Natural killer cell (primary cell): Measurements from ENCODE around the gene FLT3LG. TPM values are rescaled to one million over a fixed set of nuclear protein-coding genes. Genes with fewer than 3 reads are reported as not detected.

Source experiments
- ATAC-seq, 3 donors: fragments of 150-1000 bp in 2 of 3; fragments of 200-7000 bp in 1 of 3; cut with Tn5 transposase; 1 replicate in 1 of 3; 2 replicates in 2 of 3; pipeline ENCODE4 v1.10.0; 2021; ENCODE audit warnings: mild to moderate bottlenecking in 2 of 3, moderate library complexity in 2 of 3
- DNase-seq, 2 donors: peaks; one replicate each; pipeline versions ENCODE4 v3.0.0 to v3.0.0-alpha.2; 2013 to 2021; ENCODE audit warnings: mixed read lengths in 1 of 2
- H3K27ac ChIP-seq: one replicate; pipeline ENCODE4 v1.5.1; 2013; ENCODE audit warnings: mild to moderate bottlenecking, low read length
- H3K27me3 ChIP-seq: one replicate; pipeline ENCODE4 v1.6.1; 2013; ENCODE audit warnings: low read length; ENCODE audit not compliant: control insufficient read depth, insufficient read depth
- H3K36me3 ChIP-seq: one replicate; pipeline ENCODE4 v1.6.1; 2013; ENCODE audit warnings: low read length; ENCODE audit not compliant: control insufficient read depth, insufficient read depth
- H3K4me1 ChIP-seq: one replicate; pipeline ENCODE4 v1.6.1; 2013; ENCODE audit warnings: low read length; ENCODE audit not compliant: control insufficient read depth, insufficient read depth
- H3K4me3 ChIP-seq: one replicate; pipeline ENCODE4 v1.5.1; 2013; ENCODE audit warnings: low read length
- H3K9me3 ChIP-seq: one replicate; pipeline ENCODE4 v1.6.1; 2013; ENCODE audit warnings: low read length; ENCODE audit not compliant: control insufficient read depth, insufficient read depth
- H3K27ac Mint-ChIP-seq, 2 donors: one replicate each; pipeline ENCODE4 v1.8.0; 2022; ENCODE audit warnings: mild to moderate bottlenecking in 2 of 2, mixed read lengths in 2 of 2, moderate library complexity in 1 of 2
- H3K27me3 Mint-ChIP-seq, 2 donors: one replicate each; pipeline ENCODE4 v1.8.0; 2022; ENCODE audit warnings: low read depth in 2 of 2, mixed read lengths in 2 of 2
- H3K36me3 Mint-ChIP-seq: one replicate; pipeline ENCODE4 v1.8.0; 2022; ENCODE audit warnings: mixed read lengths
- H3K4me1 Mint-ChIP-seq, 2 donors: one replicate each; pipeline ENCODE4 v1.8.0; 2022; ENCODE audit warnings: mixed read lengths in 2 of 2
- H3K4me3 Mint-ChIP-seq: one replicate; pipeline ENCODE4 v1.8.0; 2022; ENCODE audit warnings: mild to moderate bottlenecking, moderate library complexity, mixed read lengths
- H3K9me3 Mint-ChIP-seq, 2 donors: one replicate each; pipeline ENCODE4 v1.8.0; 2022; ENCODE audit warnings: mixed read lengths in 2 of 2
- WGBS: methylation state at CpG from one replicate; pipeline ENCODE4 v1.1.7; 2013; ENCODE audit warnings: missing lambda C conversion rate; ENCODE audit not compliant: insufficient coverage; 5-methylcytosine and 5-hydroxymethylcytosine counted together
- intact Hi-C: fragments of 100-400 bp; cut with micrococcal nuclease; formaldehyde crosslinking; loops from one replicate; pipeline ENCODE4 v1.14.2; 2022
- total RNA-seq, 4 donors: library from RNA; stranded (reverse); fragments of 120-200 nt in 1 of 4; gene quantifications; one replicate each; pipeline versions ENCODE4 v1.2.3 to v1.2.4, GENCODE V29; 2013 to 2022
- TF ChIP-seq, protein P1 (sequence below): fragments of 200-600 bp; IDR thresholded peaks from one replicate; pipeline ENCODE4 v1.8.0; 2022; ENCODE audit warnings: antibody characterized with exemption

Gene FLT3LG
- total RNA-seq, 3 donors from 2014 or later (not counting 1 experiment from before 2014, with no cell fraction given), result 44.7 to 65.7 (median 64.8) TPM

DNA sequence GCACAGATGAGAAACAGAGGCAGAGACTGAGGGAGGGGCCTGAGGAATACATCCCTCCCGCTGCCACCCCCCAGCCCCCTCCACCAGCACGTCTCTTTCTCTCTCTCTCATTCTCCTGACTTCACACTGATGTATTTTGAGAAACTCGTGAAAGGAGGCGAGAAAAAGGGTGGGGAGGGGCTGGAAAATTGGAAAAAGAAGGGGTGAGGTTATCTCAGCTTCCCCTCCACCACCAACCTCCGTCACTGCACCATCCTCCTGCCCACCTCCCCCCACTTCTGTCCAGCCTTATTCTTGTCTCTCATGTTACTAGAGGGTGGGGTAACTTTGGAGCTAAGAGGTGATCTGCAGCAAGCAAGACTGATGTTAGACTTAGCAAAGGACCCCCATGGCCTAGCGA lies 34.2 kb upstream of the FLT3LG start:
- Mint-ChIP-seq H3K4me3 (peak overlapping the region; percentile 45), H3K27me3 (peaks cover 72 to 73% of the 10 kb centered on the region in 2 donors), H3K9me3 (no peaks in the 10 kb centered on the region), H3K36me3 (no peaks in the 10 kb centered on the region), H3K27ac (no peak overlapping the region), H3K4me1 (peaks cover 28 to 60% of the 10 kb centered on the region in 2 donors)
- TF ChIP-seq, protein P1, sequence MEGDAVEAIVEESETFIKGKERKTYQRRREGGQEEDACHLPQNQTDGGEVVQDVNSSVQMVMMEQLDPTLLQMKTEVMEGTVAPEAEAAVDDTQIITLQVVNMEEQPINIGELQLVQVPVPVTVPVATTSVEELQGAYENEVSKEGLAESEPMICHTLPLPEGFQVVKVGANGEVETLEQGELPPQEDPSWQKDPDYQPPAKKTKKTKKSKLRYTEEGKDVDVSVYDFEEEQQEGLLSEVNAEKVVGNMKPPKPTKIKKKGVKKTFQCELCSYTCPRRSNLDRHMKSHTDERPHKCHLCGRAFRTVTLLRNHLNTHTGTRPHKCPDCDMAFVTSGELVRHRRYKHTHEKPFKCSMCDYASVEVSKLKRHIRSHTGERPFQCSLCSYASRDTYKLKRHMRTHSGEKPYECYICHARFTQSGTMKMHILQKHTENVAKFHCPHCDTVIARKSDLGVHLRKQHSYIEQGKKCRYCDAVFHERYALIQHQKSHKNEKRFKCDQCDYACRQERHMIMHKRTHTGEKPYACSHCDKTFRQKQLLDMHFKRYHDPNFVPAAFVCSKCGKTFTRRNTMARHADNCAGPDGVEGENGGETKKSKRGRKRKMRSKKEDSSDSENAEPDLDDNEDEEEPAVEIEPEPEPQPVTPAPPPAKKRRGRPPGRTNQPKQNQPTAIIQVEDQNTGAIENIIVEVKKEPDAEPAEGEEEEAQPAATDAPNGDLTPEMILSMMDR, result no peak
- Histone ChIP-seq H3K9me3 (no peaks in the 10 kb centered on the region), H3K36me3 (no peaks in the 10 kb centered on the region), H3K27ac (no peak overlapping the region), H3K4me3 (no peak overlapping the region), H3K27me3 (peaks cover 57% of the 10 kb centered on the region), H3K4me1 (peaks cover 43% of the 10 kb centered on the region)
- 85% methylated on average over 1 of the region's 6 CpGs for WGBS
- intact Hi-C loops, result no loop called here
- no peak for ATAC-seq
- DNase-seq, result no peak

DNA sequence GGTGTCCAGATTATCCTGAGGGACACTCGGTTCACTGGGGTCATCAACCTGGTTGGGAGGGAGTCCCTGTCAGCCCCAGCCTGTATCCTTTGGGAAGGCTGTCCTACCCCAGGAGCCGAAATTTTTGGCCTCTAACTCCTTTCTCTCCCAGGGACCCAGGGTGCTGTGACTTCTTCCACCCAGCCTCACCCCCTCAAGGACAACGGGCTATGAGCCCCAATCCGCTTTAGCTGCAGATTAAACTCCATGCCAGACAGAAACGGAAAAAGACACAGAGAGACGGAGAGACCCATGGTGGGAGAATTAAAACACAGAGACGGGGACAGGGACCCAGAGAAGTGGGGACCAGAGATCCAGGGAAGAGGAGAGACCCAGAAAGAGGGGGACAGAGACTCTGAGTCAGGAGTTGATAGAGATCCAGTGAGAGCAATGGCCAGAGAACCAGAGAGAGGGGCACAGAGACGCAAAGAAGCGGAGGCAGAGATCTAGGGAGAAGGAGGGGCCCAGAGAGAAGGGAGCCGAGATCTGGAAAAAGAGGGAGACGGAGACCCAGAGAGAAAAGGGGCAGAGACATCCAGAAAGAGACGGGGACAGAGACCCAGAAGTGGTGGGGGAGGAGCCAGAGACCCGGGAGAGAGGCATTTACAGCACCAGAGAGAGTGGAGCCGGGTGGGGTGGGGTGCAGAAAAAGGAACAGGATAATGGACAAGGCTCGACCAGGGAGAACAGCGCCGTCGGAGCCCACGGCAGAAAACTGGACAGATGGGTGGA lies 33.4 kb upstream of the FLT3LG start:
- Histone ChIP-seq H3K4me3 (no peak overlapping the region), H3K27me3 (peaks cover 57% of the 10 kb centered on the region), H3K36me3 (no peaks in the 10 kb centered on the region), H3K4me1 (peaks cover 43% of the 10 kb centered on the region), H3K9me3 (no peaks in the 10 kb centered on the region), H3K27ac (no peak overlapping the region)
- DNase-seq (no peak), ATAC-seq (no peak)
- 43% methylated on average over 19 of the region's 19 CpGs for whole genome bisulfite sequencing
- Mint-ChIP-seq H3K27ac (no peak overlapping the region), H3K4me1 (peaks cover 26 to 55% of the 10 kb centered on the region in 2 donors), H3K9me3 (no peaks in the 10 kb centered on the region), H3K27me3 (peaks cover 64 to 65% of the 10 kb centered on the region in 2 donors), H3K4me3 (peak overlapping the region; percentile 51), H3K36me3 (no peaks in the 10 kb centered on the region)
- TF ChIP-seq, protein P1, result no peak
- intact Hi-C loops, result no loop called here

DNA sequence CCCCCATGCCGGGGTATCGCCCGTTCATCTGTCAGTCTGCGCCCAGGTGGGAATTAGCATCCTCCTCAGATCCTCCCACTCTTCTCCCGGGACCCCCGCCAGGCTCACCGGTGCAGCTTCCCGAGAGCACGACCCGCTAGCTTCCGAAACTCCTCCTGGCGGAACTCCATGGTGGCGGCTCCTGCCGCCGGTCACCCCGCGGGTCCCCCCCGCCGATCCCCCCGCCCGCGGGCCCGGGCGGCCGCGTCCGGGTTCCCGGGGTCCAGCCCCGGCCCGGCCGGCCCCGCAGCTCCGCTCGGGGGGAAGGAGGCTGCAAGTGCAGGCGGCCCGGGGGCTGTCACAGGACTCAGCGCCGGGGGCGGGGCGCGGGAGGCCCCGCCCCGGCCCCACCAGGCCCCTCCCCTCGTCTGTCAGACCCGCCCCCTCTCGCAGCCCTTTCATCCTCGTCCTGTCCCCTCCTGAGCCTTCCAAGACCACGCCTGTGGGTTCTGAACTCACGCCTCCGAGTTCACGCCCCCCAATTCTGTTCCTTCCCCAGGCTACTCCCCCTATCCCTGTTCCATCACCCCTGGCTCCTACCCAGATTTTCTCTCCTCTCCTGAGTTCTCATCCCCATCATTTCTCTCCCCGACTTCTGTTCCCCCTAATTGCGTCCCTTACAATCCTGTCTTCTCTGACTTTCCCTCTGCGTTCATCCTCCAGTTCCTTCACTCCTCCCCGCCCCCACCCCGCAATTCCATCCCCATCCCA lies 32.6 kb upstream of the FLT3LG start, which contains the start of gene SLC17A7:
SLC17A7 (minus strand) TSS at position 318 of the 750 bp plus-strand sequence; CDS start at position 170, 148 bp downstream.
- no peak within 1 kb of the TSS for H3K4me3 ChIP-seq
- peak in 2 of 3 donors; percentile 17 to 20 for ATAC-seq
- peak in 1 of 2 donors; percentile 72 for DNase-seq
- intact Hi-C loops, result no loop called here
- H3K4me3 Mint-ChIP-seq, result peak within 1 kb of the TSS; percentile 83
- H3K36me3 ChIP-seq, result no peaks in the 10 kb centered on the region
- 4% methylated on average over 56 of the region's 56 CpGs for WGBS
- peaks cover 18 to 52% of the 10 kb centered on the region in 2 donors for H3K4me1 Mint-ChIP-seq
- H3K27me3 ChIP-seq, result peaks cover 51% of the 10 kb centered on the region
- TF ChIP-seq, protein P1, result no peak
- no peaks in the 10 kb centered on the region for H3K9me3 Mint-ChIP-seq
- H3K27ac ChIP-seq, result no peak within 1 kb of the TSS
- H3K36me3 Mint-ChIP-seq, result no peaks in the 10 kb centered on the region
- peaks cover 38% of the 10 kb centered on the region for H3K4me1 ChIP-seq
- no peaks in the 10 kb centered on the region for H3K9me3 ChIP-seq
- peaks cover 56 to 58% of the 10 kb centered on the region in 2 donors for H3K27me3 Mint-ChIP-seq
- H3K27ac Mint-ChIP-seq, result peak within 1 kb of the TSS in 1 of 2 donors; percentile 88
